ENCODE measurements around the gene ROCK2.

ROCK2 gene

GRCh38 chr2:11157296-11157695 is 187.1 kb downstream of the ROCK2 start:
- DNase-seq (ENCODE audit: low read depth in 2 of 3, low spot score in 1 of 3): no peak

- no peak for DNase-seq (ENCODE audit: low read depth in 2 of 3, low spot score in 1 of 3)
Measured at GRCh38 chr2:11156396-11157075, 187.9 kb downstream of the ROCK2 start.

- DNase-seq (ENCODE audit: low read depth in 2 of 3, low spot score in 1 of 3): peak in 2 of 3 donors; percentile 13 to 32
Measured at GRCh38 chr2:11155381-11156035, 188.9 kb downstream of the ROCK2 start, which contains the start of gene SLC66A3. SLC66A3 (plus strand) TSS chr2:11155467; CDS start chr2:11155547, 80 bp downstream.

- peak; percentile 97 to 99 (median 98) for DNase-seq (ENCODE audit: low read depth in 2 of 3, low spot score in 1 of 3)
Measured at GRCh38 chr2:11154923-11155380, 189.5 kb downstream of the ROCK2 start.

- DNase-seq (ENCODE audit: low read depth in 2 of 3, low spot score in 1 of 3): peak in 1 of 3 donors; percentile 20
Measured at GRCh38 chr2:11154016-11154922, 190.2 kb downstream of the ROCK2 start.

GRCh38 chr2:11152591-11152990 is 191.8 kb downstream of the ROCK2 start:
- DNase-seq (ENCODE audit: low read depth in 2 of 3, low spot score in 1 of 3): no peak

GRCh38 chr2:11147263-11147662 is 197.2 kb downstream of the ROCK2 start:
- no peak for DNase-seq (ENCODE audit: low read depth in 2 of 3, low spot score in 1 of 3)

- DNase-seq (ENCODE audit: low read depth in 2 of 3, low spot score in 1 of 3): no peak
Measured at GRCh38 chr2:11146076-11146475, 198.4 kb downstream of the ROCK2 start.

GRCh38 chr2:11145350-11145749 is 199.1 kb downstream of the ROCK2 start:
- no peak for DNase-seq (ENCODE audit: low read depth in 2 of 3, low spot score in 1 of 3)

GRCh38 chr2:11144738-11145079 is 199.7 kb downstream of the ROCK2 start:
- DNase-seq (ENCODE audit: low read depth in 2 of 3, low spot score in 1 of 3): no peak

- DNase-seq (ENCODE audit: low read depth in 2 of 3, low spot score in 1 of 3): no peak
Measured at GRCh38 chr2:11144077-11144737, 200.2 kb downstream of the ROCK2 start.

GRCh38 chr2:11142987-11143386 is 201.4 kb downstream of the ROCK2 start:
- no peak for DNase-seq (ENCODE audit: low read depth in 2 of 3, low spot score in 1 of 3)

GRCh38 chr2:11142330-11142729 is 202.1 kb downstream of the ROCK2 start:
- no peak for DNase-seq (ENCODE audit: low read depth in 2 of 3, low spot score in 1 of 3)

- no peak for DNase-seq (ENCODE audit: low read depth in 2 of 3, low spot score in 1 of 3)
Measured at GRCh38 chr2:11141319-11141718, 203.1 kb downstream of the ROCK2 start.

- DNase-seq (ENCODE audit: low read depth in 2 of 3, low spot score in 1 of 3): no peak
Measured at GRCh38 chr2:11140492-11140891, 203.9 kb downstream of the ROCK2 start.

- DNase-seq (ENCODE audit: low read depth in 2 of 3, low spot score in 1 of 3): no peak
Measured at GRCh38 chr2:11134349-11134748, 210.1 kb downstream of the ROCK2 start.

GRCh38 chr2:11133936-11134320 is 210.5 kb downstream of the ROCK2 start:
- no peak for DNase-seq (ENCODE audit: low read depth in 2 of 3, low spot score in 1 of 3)

- DNase-seq (ENCODE audit: low read depth in 2 of 3, low spot score in 1 of 3): no peak
Measured at GRCh38 chr2:11133238-11133935, 211.0 kb downstream of the ROCK2 start.

GRCh38 chr2:11132036-11132671 is 212.3 kb downstream of the ROCK2 start:
- DNase-seq (ENCODE audit: low read depth in 2 of 3, low spot score in 1 of 3): no peak

All from stimulated activated CD4-positive, alpha-beta T cell treated with anti-CD3 and anti-CD28 coated beads, Interleukin-12 subunit alpha, Interleukin-12 subunit beta, amount 100 ng/mL, for 48 hours (primary cell).